Left ventricle myocardium inferior (tissue), 1 donor: ENCODE data around the gene SDK2. TPM values are rescaled to one million over a fixed set of nuclear protein-coding genes. Genes with fewer than 3 reads are reported as not detected.
A peak's percentile ranks its signal among the peaks of the same experiment; 100 is the strongest.

Experiments
- DNase-seq: peaks from one replicate; pipeline ENCODE4 v3.0.0-alpha.2; 2020
- H3K27ac ChIP-seq: fragments of 200-600 bp; replicated peaks from 2 replicates; pipeline ENCODE4 v1.8.0; 2021
- H3K27me3 ChIP-seq: fragments of 200-600 bp; 2 replicates; pipeline ENCODE4 v1.8.0; 2021; ENCODE audit warnings: low read depth
- H3K36me3 ChIP-seq: fragments of 200-600 bp; 2 replicates; pipeline ENCODE4 v1.8.0; 2021
- H3K4me1 ChIP-seq: fragments of 200-600 bp; 2 replicates; pipeline ENCODE4 v1.8.0; 2021
- H3K4me3 ChIP-seq: fragments of 200-600 bp; 2 replicates; pipeline ENCODE4 v1.8.0; 2021; ENCODE audit warnings: mild to moderate bottlenecking, moderate library complexity
- H3K9me3 ChIP-seq: fragments of 200-600 bp; replicated peaks from 2 replicates; pipeline ENCODE4 v1.8.0; 2021
- intact Hi-C: fragments of 100-400 bp; cut with micrococcal nuclease; formaldehyde crosslinking; loops from one replicate; pipeline ENCODE4 v1.11.0; 2022
- total RNA-seq: library from RNA; stranded (reverse); fragmentation: NEBNext Ultra II Directional; extraction: Animal tissue kit (Norgen Biotek cat#: 25700); gene quantifications from one replicate; pipeline ENCODE4 v1.2.1, GENCODE V29; 2021
- TF ChIP-seq, protein P1 (sequence below): fragments of 200-600 bp; IDR thresholded peaks from 2 replicates; pipeline ENCODE4 v1.8.0; 2021; ENCODE audit warnings: antibody characterized with exemption, mild to moderate bottlenecking, borderline replicate concordance
- donor health status: DM: no; HTN: yes; CAD: no; lungs with severe emphysema.

Gene SDK2
- total RNA-seq, 1 donor from 2014 or later = 2.2 TPM

DNA sequence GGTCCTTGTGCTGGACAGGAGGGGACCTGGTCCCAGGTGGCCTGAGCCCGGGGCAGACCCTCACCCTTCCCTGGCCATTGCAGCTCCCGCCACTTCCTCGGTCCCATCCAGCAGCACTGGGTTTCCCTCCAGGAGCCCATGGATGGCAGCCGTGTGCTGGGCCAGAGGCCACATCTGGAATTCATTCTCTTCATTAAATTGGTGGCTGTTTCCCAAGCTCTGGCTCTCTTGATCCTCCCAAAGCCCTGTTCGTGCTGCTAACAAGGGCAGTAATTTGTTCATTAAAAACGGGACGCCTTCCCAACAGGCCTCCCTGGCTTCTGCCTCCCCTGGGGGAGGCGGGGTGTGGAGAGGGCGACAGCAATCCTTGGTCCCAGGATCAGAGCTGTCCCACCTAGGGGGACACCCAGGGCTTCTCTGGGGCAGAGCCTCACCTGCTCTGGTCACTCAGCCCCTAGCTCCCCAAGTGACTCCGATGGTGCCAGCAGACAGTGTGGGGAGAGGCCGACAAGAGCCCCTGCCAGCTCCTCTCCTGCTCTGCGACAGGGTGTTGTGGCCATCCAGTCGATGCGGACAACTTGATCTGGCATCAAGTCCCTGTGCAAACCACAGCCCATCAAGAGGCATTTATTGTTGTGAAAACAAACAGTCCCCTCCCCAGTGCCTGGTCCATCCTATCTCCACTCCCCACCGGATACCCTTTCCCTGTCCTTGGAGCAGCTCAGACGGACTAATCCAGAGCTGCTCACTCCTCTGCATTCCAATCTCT, 44.0 kb downstream of the SDK2 start:
- TF ChIP-seq, protein P1, sequence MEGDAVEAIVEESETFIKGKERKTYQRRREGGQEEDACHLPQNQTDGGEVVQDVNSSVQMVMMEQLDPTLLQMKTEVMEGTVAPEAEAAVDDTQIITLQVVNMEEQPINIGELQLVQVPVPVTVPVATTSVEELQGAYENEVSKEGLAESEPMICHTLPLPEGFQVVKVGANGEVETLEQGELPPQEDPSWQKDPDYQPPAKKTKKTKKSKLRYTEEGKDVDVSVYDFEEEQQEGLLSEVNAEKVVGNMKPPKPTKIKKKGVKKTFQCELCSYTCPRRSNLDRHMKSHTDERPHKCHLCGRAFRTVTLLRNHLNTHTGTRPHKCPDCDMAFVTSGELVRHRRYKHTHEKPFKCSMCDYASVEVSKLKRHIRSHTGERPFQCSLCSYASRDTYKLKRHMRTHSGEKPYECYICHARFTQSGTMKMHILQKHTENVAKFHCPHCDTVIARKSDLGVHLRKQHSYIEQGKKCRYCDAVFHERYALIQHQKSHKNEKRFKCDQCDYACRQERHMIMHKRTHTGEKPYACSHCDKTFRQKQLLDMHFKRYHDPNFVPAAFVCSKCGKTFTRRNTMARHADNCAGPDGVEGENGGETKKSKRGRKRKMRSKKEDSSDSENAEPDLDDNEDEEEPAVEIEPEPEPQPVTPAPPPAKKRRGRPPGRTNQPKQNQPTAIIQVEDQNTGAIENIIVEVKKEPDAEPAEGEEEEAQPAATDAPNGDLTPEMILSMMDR = no peak
- peaks cover 28% of the 10 kb centered on the region for H3K27me3 ChIP-seq
- no peak overlapping the region for H3K27ac ChIP-seq
- H3K4me3 ChIP-seq = no peak overlapping the region
- no peaks in the 10 kb centered on the region for H3K4me1 ChIP-seq
- intact Hi-C loops = no loop called here
- DNase-seq = no peak
- H3K9me3 ChIP-seq = no peaks in the 10 kb centered on the region
- no peaks in the 10 kb centered on the region for H3K36me3 ChIP-seq

DNA sequence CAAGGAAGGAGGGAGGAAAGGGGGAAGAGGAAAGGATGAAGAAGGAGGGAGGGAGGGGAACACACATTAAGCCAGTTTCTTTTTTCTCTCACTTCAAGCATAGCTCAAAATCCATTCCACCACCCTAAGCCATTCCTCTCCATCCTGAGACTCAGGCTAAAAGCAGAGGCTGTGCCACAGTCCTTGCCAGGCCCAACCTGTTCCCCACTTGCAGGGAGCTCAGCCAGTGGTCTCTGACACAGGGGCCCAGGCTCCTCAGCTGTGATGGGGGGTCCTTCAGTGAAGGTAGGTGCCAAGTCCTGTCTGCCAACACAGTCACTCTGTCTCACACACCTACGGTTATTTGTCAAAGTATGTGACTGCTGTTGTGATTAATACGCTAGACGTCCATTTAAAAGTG, 44.6 kb downstream of the SDK2 start:
- H3K27me3 ChIP-seq = peaks cover 28% of the 10 kb centered on the region
- no peak for DNase-seq
- no peaks in the 10 kb centered on the region for H3K36me3 ChIP-seq
- H3K4me3 ChIP-seq = no peak overlapping the region
- TF ChIP-seq, protein P1 = no peak
- H3K4me1 ChIP-seq = no peaks in the 10 kb centered on the region
- no peaks in the 10 kb centered on the region for H3K9me3 ChIP-seq
- H3K27ac ChIP-seq = no peak overlapping the region
- intact Hi-C loops = no loop called here

DNA sequence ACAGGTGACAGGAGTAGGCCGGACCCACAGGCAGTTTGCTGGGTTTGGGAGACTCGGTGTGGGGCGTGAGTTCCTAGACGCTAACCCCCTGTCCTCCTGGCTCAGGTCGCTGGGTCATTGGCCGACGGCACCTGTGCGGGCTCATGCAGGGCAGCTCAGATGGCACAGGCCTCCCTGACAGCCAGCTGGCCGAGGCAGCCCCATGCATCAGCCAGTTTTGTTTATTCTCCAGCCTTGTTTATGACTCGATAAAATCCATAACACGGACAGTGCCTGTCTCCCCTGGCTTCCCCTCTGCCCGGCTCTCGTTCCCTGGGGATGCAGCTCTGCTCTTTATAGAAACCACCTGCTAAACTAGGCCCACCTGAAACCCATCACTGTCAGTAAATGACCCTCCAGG, 46.0 kb downstream of the SDK2 start:
- TF ChIP-seq, protein P1 = no peak
- peaks cover 28% of the 10 kb centered on the region for H3K27me3 ChIP-seq
- H3K36me3 ChIP-seq = no peaks in the 10 kb centered on the region
- no peak overlapping the region for H3K4me3 ChIP-seq
- no peaks in the 10 kb centered on the region for H3K4me1 ChIP-seq
- intact Hi-C loops = no loop called here
- H3K9me3 ChIP-seq = no peaks in the 10 kb centered on the region
- DNase-seq = no peak
- no peak overlapping the region for H3K27ac ChIP-seq

DNA sequence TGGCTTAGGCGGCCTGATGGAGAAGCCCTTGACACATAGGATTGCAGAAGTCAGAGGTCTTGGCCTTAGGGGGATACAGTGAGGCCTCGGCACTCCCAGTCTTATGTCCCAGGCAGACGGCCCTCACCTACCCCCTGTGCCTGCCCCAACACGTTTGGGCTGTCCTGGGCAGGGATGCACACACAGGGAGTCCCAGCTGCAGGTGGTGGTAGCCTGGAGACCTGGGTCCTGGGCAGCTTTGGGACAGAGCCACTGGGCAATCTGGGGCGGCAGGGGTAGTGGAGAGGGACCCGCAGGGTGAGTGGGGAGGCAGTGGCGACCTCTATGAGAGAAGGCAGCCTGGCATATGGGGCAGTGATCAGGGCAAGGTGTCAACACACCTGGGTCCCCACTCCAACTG, 48.3 kb downstream of the SDK2 start:
- peaks cover 32% of the 10 kb centered on the region for H3K27me3 ChIP-seq
- H3K27ac ChIP-seq = no peak overlapping the region
- H3K9me3 ChIP-seq = no peaks in the 10 kb centered on the region
- H3K36me3 ChIP-seq = no peaks in the 10 kb centered on the region
- no peak overlapping the region for H3K4me3 ChIP-seq
- intact Hi-C loops = no loop called here
- DNase-seq = no peak
- TF ChIP-seq, protein P1 = no peak
- peaks cover 14% of the 10 kb centered on the region for H3K4me1 ChIP-seq

DNA sequence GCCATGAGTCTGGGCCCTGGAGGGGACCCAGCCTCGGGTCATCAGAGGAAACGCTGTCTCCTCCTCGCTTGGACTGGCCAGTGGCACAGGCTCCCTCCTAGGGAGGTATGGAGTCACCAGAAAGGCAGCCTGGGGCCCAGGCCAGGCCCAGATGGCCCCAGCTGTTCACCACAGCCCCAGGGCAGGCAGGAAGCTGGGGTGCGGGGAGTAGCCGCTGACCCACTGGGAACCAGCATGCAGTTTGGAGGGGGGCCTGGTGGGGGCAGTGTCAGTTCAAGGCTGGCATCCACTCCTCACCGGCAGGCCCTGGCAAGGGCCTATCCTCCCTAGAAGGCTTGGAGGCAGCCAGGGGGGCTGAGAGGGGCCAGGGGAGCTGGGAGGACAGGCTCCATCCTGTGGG, 48.8 kb downstream of the SDK2 start:
- H3K4me1 ChIP-seq = peaks cover 14% of the 10 kb centered on the region
- intact Hi-C loops = no loop called here
- no peak overlapping the region for H3K27ac ChIP-seq

More for the DNA sequence above, 48.8 kb downstream of the SDK2 start:
- H3K4me3 ChIP-seq = no peak overlapping the region
- TF ChIP-seq, protein P1 = peak; percentile 50
- H3K36me3 ChIP-seq = no peaks in the 10 kb centered on the region
- peaks cover 32% of the 10 kb centered on the region for H3K27me3 ChIP-seq
- H3K9me3 ChIP-seq = no peaks in the 10 kb centered on the region
- DNase-seq = peak; percentile 74
